Colonic mucosa (tissue), 4 donors: ENCODE data around the gene PRKCA. TPM values are rescaled to one million over a fixed set of nuclear protein-coding genes. Genes with fewer than 3 reads are reported as not detected.
"Not testable (repeated sequence)": the region's sequence is repeated elsewhere in the genome, so short reads cannot be mapped to it uniquely, and the experiment has no call there.

ENCODE experiments used
- DNase-seq: peaks from one replicate; pipeline ENCODE4 v3.0.0-alpha.2; 2020
- H3K27ac ChIP-seq: fragments of 200-600 bp; one replicate; pipeline ENCODE4 v1.8.0; 2021
- H3K27me3 ChIP-seq: fragments of 200-600 bp; one replicate; pipeline ENCODE4 v1.8.0; 2021
- H3K36me3 ChIP-seq: fragments of 200-600 bp; one replicate; pipeline ENCODE4 v1.8.0; 2021
- H3K4me1 ChIP-seq: fragments of 200-600 bp; one replicate; pipeline ENCODE4 v1.8.0; 2021; ENCODE audit warnings: mild to moderate bottlenecking
- H3K4me3 ChIP-seq: fragments of 200-600 bp; one replicate; pipeline ENCODE4 v1.8.0; 2021
- H3K9ac ChIP-seq, 2 donors: one replicate each; pipeline ENCODE4 v1.7.0; 2013; ENCODE audit warnings: control low read depth in 2 of 2, low read depth in 2 of 2, low read length in 2 of 2
- H3K9me3 ChIP-seq: fragments of 200-600 bp; one replicate; pipeline ENCODE4 v1.8.0; 2021
- CTCF ChIP-seq: fragments of 200-600 bp; IDR thresholded peaks from one replicate; pipeline ENCODE4 v1.8.0; 2022; ENCODE audit warnings: antibody characterized with exemption, mild to moderate bottlenecking
- intact Hi-C: fragments of 100-400 bp; cut with DNase I; formaldehyde crosslinking; loops from one replicate; pipeline ENCODE4 v1.14.1; 2022
- total RNA-seq, 2 donors: library from RNA; stranded (reverse); fragmentation: NEBNext Ultra II Directional in 1 of 2; extraction: Animal tissue kit (Norgen Biotek cat#: 25700) in 1 of 2; gene quantifications; one replicate each; pipeline ENCODE4 v1.2.1, GENCODE V29; 2021
- donor health status: healthy.
- donor health status: DM: no; HTN: no; CAD: no.
- donor health status: DM: no; HTN: no; CAD: no.

The PRKCA gene
- total RNA-seq, 2 donors from 2014 or later = 40.0 to 41.8 TPM

GRCh38 chr17:66711401-66711800 lies 409.0 kb downstream of the PRKCA start:
- Histone ChIP-seq H3K9ac (peak overlapping the region in 1 of 2 donors; percentile 83), H3K4me1 (peaks cover 10% of the 10 kb centered on the region), H3K9me3 (no peaks in the 10 kb centered on the region), H3K27me3 (no peaks in the 10 kb centered on the region), H3K4me3 (no peak overlapping the region), H3K36me3 (no peaks in the 10 kb centered on the region), H3K27ac (peak overlapping the region; percentile 79)
- no peak for DNase-seq
- TF ChIP-seq CTCF = no peak
- intact Hi-C loops = no loop called here

GRCh38 chr17:66711881-66712321 lies 409.5 kb downstream of the PRKCA start:
- no peaks in the 10 kb centered on the region for H3K27me3 ChIP-seq
- no peaks in the 10 kb centered on the region for H3K9me3 ChIP-seq
- H3K36me3 ChIP-seq = no peaks in the 10 kb centered on the region
- peak; percentile 90 for DNase-seq
- TF ChIP-seq CTCF = no peak
- intact Hi-C loops = no loop called here
- no peak overlapping the region for H3K4me3 ChIP-seq
- peak overlapping the region in 1 of 2 donors; percentile 83 for H3K9ac ChIP-seq
- peak overlapping the region; percentile 79 for H3K27ac ChIP-seq
- peaks cover 10% of the 10 kb centered on the region for H3K4me1 ChIP-seq

- peak; percentile 58 for DNase-seq
- intact Hi-C loops = no loop called here
- peak overlapping the region; percentile 79 for H3K27ac ChIP-seq
Observed at GRCh38 chr17:66712453-66712852, 410.0 kb downstream of the PRKCA start.

GRCh38 chr17:66713021-66713532 lies 410.7 kb downstream of the PRKCA start:
- peaks cover 10% of the 10 kb centered on the region for H3K4me1 ChIP-seq
- DNase-seq, H3K4me3 ChIP-seq, intact Hi-C loops, H3K9me3 ChIP-seq, H3K36me3 ChIP-seq, H3K9ac ChIP-seq, H3K27me3 ChIP-seq: not testable (repeated sequence)
- H3K27ac ChIP-seq = peak overlapping the region; percentile 79

More at GRCh38 chr17:66712453-66712852, 410.0 kb downstream of the PRKCA start:
- peak overlapping the region in 1 of 2 donors; percentile 83 for H3K9ac ChIP-seq
- no peak for TF ChIP-seq CTCF
- no peak overlapping the region for H3K4me3 ChIP-seq
- no peaks in the 10 kb centered on the region for H3K9me3 ChIP-seq
- no peaks in the 10 kb centered on the region for H3K27me3 ChIP-seq
- no peaks in the 10 kb centered on the region for H3K36me3 ChIP-seq
- H3K4me1 ChIP-seq = peaks cover 10% of the 10 kb centered on the region

GRCh38 chr17:66713533-66714042 lies 411.2 kb downstream of the PRKCA start:
- no peak overlapping the region for H3K4me3 ChIP-seq
- peak overlapping the region; percentile 81 for H3K27ac ChIP-seq
- H3K4me1 ChIP-seq = peaks cover 10% of the 10 kb centered on the region
- peak overlapping the region in 1 of 2 donors; percentile 76 for H3K9ac ChIP-seq
- H3K27me3 ChIP-seq = no peaks in the 10 kb centered on the region
- no peak for DNase-seq
- no peaks in the 10 kb centered on the region for H3K36me3 ChIP-seq
- intact Hi-C loops = loop anchor here (2.0 kb wide), 1 partner anchor 193 kb away; no protein-coding TSS in a partner anchor
- H3K9me3 ChIP-seq = no peaks in the 10 kb centered on the region
- no peak for TF ChIP-seq CTCF
